Vagina (tissue), 2 donors: ENCODE data around the gene PGAP1.

Experiments used
- CTCF ChIP-seq, 3 experiments: fragments of 450-650 bp in 2 of 3; fragments of 200-600 bp in 1 of 3; sonication (generic) in 1 of 3; IDR thresholded peaks; one replicate each; pipeline ENCODE4 v1.5.1; 2017 to 2019; ENCODE audit warnings: antibody characterized with exemption in 3 of 3, mild to moderate bottlenecking in 2 of 3, moderate library complexity in 2 of 3
- POLR2A ChIP-seq, 2 donors: fragments of 450-650 bp; IDR thresholded peaks; one replicate each; pipeline ENCODE4 v1.6.1; 2017; ENCODE audit warnings: antibody characterized with exemption in 2 of 2, mild to moderate bottlenecking in 2 of 2, moderate library complexity in 2 of 2
- POLR2AphosphoS5 ChIP-seq, 2 donors: sonication (generic); formaldehyde crosslinking; IDR thresholded peaks; one replicate each; pipeline ENCODE4 v1.9.0; 2017; ENCODE audit warnings: antibody characterized with exemption in 2 of 2, mild to moderate bottlenecking in 2 of 2, low read depth in 1 of 2; ENCODE audit not compliant: insufficient read depth in 1 of 2

- TF ChIP-seq CTCF (IDR thresholded peaks at IDR 0.05) (no peak), POLR2A (IDR thresholded peaks at IDR 0.05) (no peak), POLR2AphosphoS5 (IDR thresholded peaks at IDR 0.05; ENCODE audit: insufficient read depth in 1 of 2, low read depth in 1 of 2) (no peak)
These were observed 26.4 kb upstream of the PGAP1 start for GRCh38 chr2:196952936-196953335.
